Heart left ventricle (tissue), 16 donors: ENCODE measurements around the gene LAMA3. TPM values are rescaled to one million over a fixed set of nuclear protein-coding genes. Genes with fewer than 3 reads are reported as not detected.
A peak's percentile ranks its signal among the peaks of the same experiment; 100 is the strongest.

Source experiments
- ATAC-seq, 4 donors: fragments of 200-7000 bp; cut with Tn5 transposase; one replicate each; pipeline ENCODE4 v1.9.1; 2020 to 2022; ENCODE audit warnings: moderate library complexity in 4 of 4, mild to moderate bottlenecking in 3 of 4, moderate number of reproducible peaks in 1 of 4
- DNase-seq, 5 donors: peaks; one replicate each; pipeline ENCODE4 v3.0.0-alpha.2; 2020
- H3K27ac ChIP-seq, 12 donors: fragments of 200-600 bp; sonication (generic) in 4 of 12; one replicate each; pipeline versions ENCODE4 v1.5.0 to v1.8.0; 2016 to 2022; ENCODE audit warnings: mild to moderate bottlenecking in 2 of 12
- H3K27me3 ChIP-seq, 9 donors: fragments of 200-600 bp; sonication (generic) in 2 of 9; one replicate each; pipeline versions ENCODE4 v1.5.1 to v1.8.0; 2016 to 2022; ENCODE audit warnings: mild to moderate bottlenecking in 3 of 9
- H3K36me3 ChIP-seq, 9 donors: fragments of 200-600 bp; sonication (generic) in 2 of 9; one replicate each; pipeline versions ENCODE4 v1.5.0 to v1.8.0; 2018 to 2022; ENCODE audit warnings: mild to moderate bottlenecking in 2 of 9
- H3K4me1 ChIP-seq, 12 donors: fragments of 200-600 bp; sonication (generic) in 4 of 12; one replicate each; pipeline versions ENCODE4 v1.5.0 to v1.8.0; 2016 to 2022; ENCODE audit warnings: mild to moderate bottlenecking in 3 of 12
- H3K4me3 ChIP-seq, 12 donors: fragments of 200-600 bp; sonication (generic) in 4 of 12; one replicate each; pipeline versions ENCODE4 v1.5.0 to v1.8.0; 2017 to 2022; ENCODE audit warnings: mild to moderate bottlenecking in 9 of 12, moderate library complexity in 4 of 12
- H3K9me3 ChIP-seq, 12 donors: fragments of 200-600 bp; sonication (generic) in 4 of 12; one replicate each; pipeline versions ENCODE4 v1.5.0 to v1.8.0; 2016 to 2022; ENCODE audit warnings: mild to moderate bottlenecking in 1 of 12
- POLR2A ChIP-seq, 2 donors: fragments of 450-650 bp; IDR thresholded peaks; one replicate each; pipeline ENCODE4 v1.6.1; 2017; ENCODE audit warnings: antibody characterized with exemption in 2 of 2, mild to moderate bottlenecking in 2 of 2, moderate library complexity in 2 of 2
- WGBS, 4 donors: extraction: QIAGEN DNeasy Blood & Tissue Kit in 2 of 4; methylation state at CpG; one replicate each; pipeline versions ENCODE4 v1.1.5 to v1.1.7; 2013 to 2018; 5-methylcytosine and 5-hydroxymethylcytosine counted together
- intact Hi-C, 10 donors: fragments of 100-400 bp; cut with DNase I; formaldehyde crosslinking; loops; one replicate each; pipeline versions ENCODE4 v1.11.1 to v1.14.2; 2022
- polyA plus RNA-seq, 2 donors: library from polyadenylated mRNA; stranded (reverse); fragments of 200-250 nt; gene quantifications; one replicate each; pipeline ENCODE4 v1.2.3, GENCODE V29; 2013
- total RNA-seq, 9 donors: library from RNA; depleted of rRNA in 2 of 9; stranded (reverse); fragments of >200 nt in 2 of 9; fragmentation: NEBNext Ultra II Directional in 3 of 9; extraction: Animal tissue kit (Norgen Biotek cat#: 25700) in 3 of 9; gene quantifications; one replicate each; pipeline versions ENCODE4 v1.1.0 to v1.2.4, GENCODE V29; 2016 to 2023
- TF ChIP-seq, protein P1 (sequence below), 12 donors: fragments of 200-600 bp; sonication (generic) in 4 of 12; IDR thresholded peaks; one replicate each; pipeline versions ENCODE4 v1.5.0 to v1.8.0; 2018 to 2022; ENCODE audit warnings: antibody characterized with exemption in 12 of 12, mild to moderate bottlenecking in 5 of 12
- donor health status: ischemic (EF 13 %, LVEDD 7.1; RV severe dilation, severe dysfunction).
- donor health status: healthy with polysubstance abuse.
- donor health status: DM: no; HTN: yes; CAD: no.
- donor health status: DM: no; HTN: no; CAD: no.
- donor health status: ischemic (EF 25% LVEDD 6.9; RV normal size, moderate dysfunction).
- donor health status: ischemic (EF 25% LVEDD 5.7; RV mildly dilated, moderate dysfunction).
- donor health status: healthy.
- donor health status: DM: yes; HTN: yes; CAD: no.
- donor health status: ischemic (EF 35%, LVEDD 5.7; RV mildly dilated, moderate dysfunction).
- donor health status: nonischemic (EF 11% LVEDD 7.7; RV severe dilation, severe dysfunction).
- donor health status: DM: yes; HTN: yes; CAD: no.
- donor health status: PGD.
- donor health status: ischemic (EF 29% LVEDD 5.4; RV normal size, mild dysfunction).
- donor health status: nonischemic (EF 23%, LVEDD 6.1; RV moderate dilation, normal function).

Gene LAMA3
- total and polyA plus RNA-seq, 11 donors = 1.2 to 6.6 (median 3.2) TPM

DNA sequence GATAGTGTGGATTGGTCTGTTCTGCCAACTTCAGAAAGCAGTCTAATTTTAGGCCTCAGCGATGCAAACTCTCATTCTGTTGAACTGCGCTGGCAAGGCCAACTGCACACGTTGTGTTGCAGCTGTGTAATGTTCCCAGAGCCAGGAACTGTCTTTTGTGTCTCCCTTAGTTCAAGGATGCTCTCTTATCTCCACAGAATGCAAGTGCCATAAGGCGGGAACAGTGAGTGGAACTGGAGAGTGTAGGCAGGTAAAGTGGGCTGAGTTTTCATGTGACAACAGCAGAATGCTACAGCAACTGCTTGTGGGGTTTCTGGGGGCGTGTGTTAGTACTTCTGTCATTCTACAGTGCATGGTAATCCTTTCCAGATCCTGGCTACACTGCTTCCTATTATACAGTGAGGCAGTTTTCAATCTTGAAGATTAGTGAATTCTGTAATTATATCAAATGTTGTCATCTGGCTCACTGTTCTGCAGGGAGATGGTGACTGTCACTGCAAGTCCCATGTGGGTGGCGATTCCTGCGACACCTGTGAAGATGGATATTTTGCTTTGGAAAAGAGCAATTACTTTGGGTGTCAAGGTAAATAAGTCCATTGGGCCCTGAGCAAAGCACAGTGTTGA lies 125.8 kb downstream of the LAMA3 start:
- DNase-seq (peak in 4 of 5 donors; percentile 31 to 65 (median 52)), ATAC-seq (peak; percentile 93 to 96 (median 94))
- intact Hi-C loops = loop anchor here in 8 of 10 donors (5.0 to 10.0 kb wide), 11 partner anchors 52 to 302 kb away; no protein-coding TSS in a partner anchor
- Histone ChIP-seq H3K27ac (peak overlapping the region in 7 of 12 donors; percentile 21 to 74 (median 44)), H3K9me3 (no peaks in the 10 kb centered on the region), H3K27me3 (no peaks in the 10 kb centered on the region), H3K36me3 (peaks cover 0 to 4% (median 0%) of the 10 kb centered on the region in 9 donors), H3K4me3 (no peak overlapping the region), H3K4me1 (peaks cover 0 to 9% (median 0%) of the 10 kb centered on the region in 12 donors)
- WGBS, 4 donors = 62 to 68% (median 66%) methylated on average over 7 of the region's 7 CpGs
- TF ChIP-seq, protein P1, sequence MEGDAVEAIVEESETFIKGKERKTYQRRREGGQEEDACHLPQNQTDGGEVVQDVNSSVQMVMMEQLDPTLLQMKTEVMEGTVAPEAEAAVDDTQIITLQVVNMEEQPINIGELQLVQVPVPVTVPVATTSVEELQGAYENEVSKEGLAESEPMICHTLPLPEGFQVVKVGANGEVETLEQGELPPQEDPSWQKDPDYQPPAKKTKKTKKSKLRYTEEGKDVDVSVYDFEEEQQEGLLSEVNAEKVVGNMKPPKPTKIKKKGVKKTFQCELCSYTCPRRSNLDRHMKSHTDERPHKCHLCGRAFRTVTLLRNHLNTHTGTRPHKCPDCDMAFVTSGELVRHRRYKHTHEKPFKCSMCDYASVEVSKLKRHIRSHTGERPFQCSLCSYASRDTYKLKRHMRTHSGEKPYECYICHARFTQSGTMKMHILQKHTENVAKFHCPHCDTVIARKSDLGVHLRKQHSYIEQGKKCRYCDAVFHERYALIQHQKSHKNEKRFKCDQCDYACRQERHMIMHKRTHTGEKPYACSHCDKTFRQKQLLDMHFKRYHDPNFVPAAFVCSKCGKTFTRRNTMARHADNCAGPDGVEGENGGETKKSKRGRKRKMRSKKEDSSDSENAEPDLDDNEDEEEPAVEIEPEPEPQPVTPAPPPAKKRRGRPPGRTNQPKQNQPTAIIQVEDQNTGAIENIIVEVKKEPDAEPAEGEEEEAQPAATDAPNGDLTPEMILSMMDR (IDR thresholded peaks at IDR 0.05) = no peak
- no peak for TF ChIP-seq POLR2A (IDR thresholded peaks at IDR 0.05)

DNA sequence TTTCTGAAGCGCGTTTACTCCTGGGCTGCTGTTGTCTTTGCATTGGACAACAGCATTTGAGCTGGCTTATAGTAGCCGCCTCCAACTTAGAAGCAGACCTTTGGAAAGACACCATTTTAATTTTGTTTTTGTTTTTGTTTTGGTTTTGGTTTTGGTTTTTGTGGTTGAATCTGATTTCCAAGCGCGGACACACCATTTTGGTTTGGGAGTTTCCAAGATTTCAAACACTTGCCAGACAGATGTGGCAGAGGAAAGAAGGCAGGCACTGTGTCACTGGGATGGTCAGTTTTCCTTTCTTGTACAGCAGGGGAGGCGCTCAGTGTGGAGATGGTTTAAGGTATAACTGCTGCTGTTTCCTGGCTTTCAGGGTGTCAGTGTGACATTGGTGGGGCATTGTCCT lies 126.8 kb downstream of the LAMA3 start:
- Histone ChIP-seq H3K4me3 (no peak overlapping the region), H3K27ac (peak overlapping the region in 1 of 12 donors; percentile 74), H3K9me3 (no peaks in the 10 kb centered on the region), H3K36me3 (peaks cover 0 to 8% (median 0%) of the 10 kb centered on the region in 9 donors), H3K27me3 (no peaks in the 10 kb centered on the region), H3K4me1 (peaks cover 0 to 9% (median 0%) of the 10 kb centered on the region in 12 donors)
- DNase-seq = no peak
- no peak for ATAC-seq
- TF ChIP-seq POLR2A (IDR thresholded peaks at IDR 0.05) = no peak
- TF ChIP-seq, protein P1 (IDR thresholded peaks at IDR 0.05) = no peak
- intact Hi-C loops = loop anchor here in 8 of 10 donors (5.0 to 10.0 kb wide), 9 partner anchors 51 to 301 kb away; no protein-coding TSS in a partner anchor
- WGBS, 4 donors = 95 to 98% (median 97%) methylated on average over 6 of the region's 6 CpGs

DNA sequence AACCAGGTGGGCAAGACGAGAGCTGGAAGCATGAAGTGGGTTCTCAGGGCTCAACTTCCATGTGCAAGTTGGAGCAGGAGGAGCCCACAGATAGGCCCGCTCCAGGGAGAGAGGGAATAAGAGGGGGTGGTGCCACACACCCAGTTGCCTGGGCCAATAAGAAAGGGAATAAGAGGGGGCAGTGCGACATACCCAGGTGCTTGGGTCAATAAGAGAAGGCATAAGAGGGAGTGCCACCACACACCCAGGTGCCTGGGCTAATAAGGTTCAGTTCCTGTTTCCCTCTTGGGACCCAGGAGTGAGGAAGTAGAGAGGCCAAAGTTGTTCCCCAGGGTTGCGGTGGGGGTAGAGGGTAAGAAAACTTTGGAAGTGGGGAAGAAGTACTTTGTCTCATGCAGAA lies 127.5 kb downstream of the LAMA3 start:
- no peak for TF ChIP-seq POLR2A (IDR thresholded peaks at IDR 0.05)
- TF ChIP-seq, protein P1 (IDR thresholded peaks at IDR 0.05) = no peak
- H3K4me3 ChIP-seq = no peak overlapping the region
- intact Hi-C loops = loop anchor here in 8 of 10 donors (5.0 to 10.0 kb wide), 9 partner anchors 51 to 302 kb away; no protein-coding TSS in a partner anchor
- 90 to 93% (median 91%) methylated on average over 4 of the region's 4 CpGs for WGBS, 4 donors
- no peak for DNase-seq
- no peak overlapping the region for H3K27ac ChIP-seq
- H3K27me3 ChIP-seq = no peaks in the 10 kb centered on the region
- no peak for ATAC-seq
- H3K9me3 ChIP-seq = no peaks in the 10 kb centered on the region
- peaks cover 0 to 9% (median 0%) of the 10 kb centered on the region in 12 donors for H3K4me1 ChIP-seq
- peaks cover 0 to 8% (median 0%) of the 10 kb centered on the region in 9 donors for H3K36me3 ChIP-seq

DNA sequence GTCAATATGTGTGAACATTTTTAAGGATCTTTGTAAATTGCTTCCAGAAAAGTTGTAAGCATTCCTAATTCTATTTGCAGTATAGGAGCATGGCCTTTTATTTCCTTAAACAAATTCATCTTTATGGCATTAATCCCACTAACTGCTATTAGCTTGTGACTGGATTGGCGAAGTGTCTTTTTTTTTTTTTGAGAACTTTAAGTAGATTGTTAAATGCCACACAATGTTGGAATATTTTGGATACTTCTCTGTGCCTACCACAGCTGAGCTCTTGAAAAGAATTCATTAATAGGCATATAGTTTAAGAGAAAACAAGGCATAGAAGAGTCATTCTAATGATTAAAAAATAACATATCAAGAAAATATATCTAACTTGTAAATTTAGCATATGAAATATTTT lies 129.7 kb downstream of the LAMA3 start:
- intact Hi-C loops = loop anchor here in 8 of 10 donors (5.0 to 10.0 kb wide), 9 partner anchors 48 to 304 kb away; no protein-coding TSS in a partner anchor
- Histone ChIP-seq H3K9me3 (no peaks in the 10 kb centered on the region), H3K27me3 (no peaks in the 10 kb centered on the region), H3K4me1 (peaks cover 0 to 9% (median 0%) of the 10 kb centered on the region in 12 donors), H3K4me3 (no peak overlapping the region), H3K27ac (no peak overlapping the region), H3K36me3 (peaks cover 0 to 8% (median 0%) of the 10 kb centered on the region in 9 donors)
- no peak for TF ChIP-seq POLR2A (IDR thresholded peaks at IDR 0.05)
- TF ChIP-seq, protein P1 (IDR thresholded peaks at IDR 0.05) = no peak
- ATAC-seq (no peak), DNase-seq (no peak)
- 45 to 67% (median 64%) methylated on average over 1 of the region's 1 CpG for WGBS, 4 donors
